ENCODE data around the gene C17orf67. TPM values are rescaled to one million over a fixed set of nuclear protein-coding genes. Genes with fewer than 3 reads are reported as not detected.
A peak's percentile ranks its signal among the peaks of the same experiment; 100 is the strongest.

Gene C17orf67
- total and polyA plus RNA-seq, 10 of the 15 experiments (the other 5 are each of a cell fraction or from before 2014, with no cell fraction given) = 0.24 to 3.3 (median 0.89) TPM

DNA sequence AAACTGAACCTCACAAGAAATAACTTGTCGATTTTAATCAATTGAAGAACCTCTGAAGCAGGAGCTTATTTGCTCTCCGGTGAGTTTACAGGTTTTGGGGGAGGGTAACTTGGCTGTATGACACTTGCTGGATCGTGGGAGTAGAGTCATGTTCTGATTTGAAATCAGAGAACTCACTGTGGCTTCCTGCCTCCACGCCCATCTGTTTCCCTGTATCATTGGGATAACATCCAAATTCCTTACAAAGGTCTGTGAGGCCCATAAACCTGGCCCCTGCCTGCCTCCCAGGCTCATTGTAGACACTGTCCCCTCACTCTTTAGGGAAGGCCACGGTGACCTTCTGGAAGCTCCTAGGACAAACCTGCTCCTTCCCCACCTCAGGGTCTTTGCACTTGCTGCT, 48.3 kb downstream of the C17orf67 start (continued):
- TF ChIP-seq SMAD5 (IDR thresholded peaks at IDR 0.05; ENCODE audit: low read depth) (no peak), MTA3 (IDR thresholded peaks at IDR 0.05; ENCODE audit: borderline replicate concordance, low read length) (no peak)

DNA sequence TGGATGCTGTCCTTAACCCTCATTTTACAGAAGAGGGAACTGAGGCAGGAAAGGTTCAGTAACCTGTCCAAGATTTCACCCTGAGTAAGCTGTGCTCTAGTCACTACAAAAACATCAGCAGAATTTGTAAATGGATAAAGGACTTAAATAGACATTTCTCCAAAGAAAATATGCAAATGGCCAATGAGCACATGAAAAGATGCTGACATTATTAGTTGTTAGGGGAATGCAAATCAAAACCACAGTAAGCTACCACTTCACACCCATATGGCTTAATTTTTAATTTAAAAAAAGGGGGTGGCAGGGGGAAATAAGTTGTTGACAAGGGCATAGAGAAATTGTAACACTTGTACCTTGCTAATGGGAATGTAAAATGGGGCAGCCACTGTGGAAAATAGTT, 51.4 kb downstream of the C17orf67 start:
- no TSS peak for BruUV-seq (replicated peaks)
- H3K27ac ChIP-seq (ENCODE audit: control insufficient read depth, insufficient read depth) = no peak overlapping the region
- RAD21 ChIA-PET (ENCODE audit: unreplicated experiment) = interaction anchor here (1.5 kb wide), 1 partner anchor 66 kb away, joined by 7 read pairs; no protein-coding TSS in a partner anchor
- no peaks in the 10 kb centered on the region for H3K36me3 ChIP-seq (ENCODE audit: control insufficient read depth in 2 of 2, insufficient read depth in 2 of 2, low read length in 1 of 2)
- no peak overlapping the region for H3K4me2 ChIP-seq (ENCODE audit: control insufficient read depth, insufficient read depth)
- TF ChIP-seq RFX5 (IDR thresholded peaks at IDR 0.05; ENCODE audit: low read depth, low read length) (0 out of 2 replicates have a peak, but pooled peaks have one; percentile 61), STAT1 (conservative IDR thresholded peaks at IDR 0.05) (no peak)
- H3K4me1 ChIP-seq (ENCODE audit: control insufficient read depth, insufficient read depth, low read length) = peaks cover 11% of the 10 kb centered on the region
- H3K79me2 ChIP-seq (ENCODE audit: control insufficient read depth, insufficient read depth, low read length) = no peaks in the 10 kb centered on the region
- in situ Hi-C loops (cut with MboI) (no loop called here), intact Hi-C loops (cut with micrococcal nuclease; ENCODE audit: unreplicated experiment) (no loop called here)
- DNase-seq (ENCODE audit: low read depth, low spot score) (no peak), ATAC-seq (no peak), FAIRE-seq (no peak)
- CTCF ChIA-PET = interaction anchor here (0.6 to 4.6 kb wide), 5 partner anchors 10 to 282 kb away, joined by 3 to 38 read pairs (median 4); no protein-coding TSS in a partner anchor
- SMC1A ChIA-PET (ENCODE audit: uncharacterized antibody, unreplicated experiment) = interaction anchor here (0.6 to 1.1 kb wide), 2 partner anchors 44 to 122 kb away, joined by 3 to 4 read pairs; no protein-coding TSS in a partner anchor
- no peaks in the 10 kb centered on the region for H3K9me3 ChIP-seq (replicated peaks; ENCODE audit: control insufficient read depth, insufficient read depth, low read length)
- no peak overlapping the region for H3K9ac ChIP-seq (ENCODE audit: control insufficient read depth, insufficient read depth, low read length)
- POLR2A ChIA-PET = no interaction called here
- H4K20me1 ChIP-seq (ENCODE audit: control insufficient read depth, insufficient read depth) = no peaks in the 10 kb centered on the region
- H3K4me3 ChIP-seq = no peak overlapping the region
- H3K27me3 ChIP-seq (replicated peaks in 1 of 2; ENCODE audit: control insufficient read depth in 2 of 2, insufficient read depth in 2 of 2, low read length in 1 of 2) = peaks cover 2% of the 10 kb centered on the region in 2 experiments; a peak in 1 of 4 replicates
- H2AFZ ChIP-seq (ENCODE audit: control insufficient read depth, low read depth, low read length) = no peak overlapping the region

DNA sequence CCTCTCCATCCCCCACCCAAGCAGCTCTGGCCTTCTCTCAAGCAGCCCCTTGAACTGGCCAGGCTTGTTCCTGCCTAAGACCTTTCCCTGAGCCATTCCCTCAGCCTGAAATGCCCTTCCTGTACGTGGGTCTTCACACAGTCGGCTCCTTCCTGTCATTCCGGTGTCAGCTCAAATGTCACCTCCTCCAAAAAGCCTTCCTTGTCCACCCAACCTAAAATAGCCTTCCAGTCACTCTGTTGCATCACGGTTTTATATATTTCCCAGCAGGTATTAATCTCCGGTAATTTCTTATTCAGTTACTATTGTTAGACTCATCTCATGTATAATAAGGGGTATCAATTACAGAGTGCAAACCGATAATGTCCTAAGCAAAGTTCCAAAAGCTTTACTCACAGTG, 51.8 kb downstream of the C17orf67 start:
- H3K9ac ChIP-seq (ENCODE audit: control insufficient read depth, insufficient read depth, low read length) = no peak overlapping the region
- H4K20me1 ChIP-seq (ENCODE audit: control insufficient read depth, insufficient read depth) = no peaks in the 10 kb centered on the region
- BruUV-seq (replicated peaks) = no TSS peak
- SMC1A ChIA-PET (ENCODE audit: uncharacterized antibody, unreplicated experiment) = interaction anchor here (0.6 to 1.7 kb wide), 5 partner anchors 12 to 122 kb away, joined by 3 to 8 read pairs (median 4); no protein-coding TSS in a partner anchor
- in situ Hi-C loops (cut with MboI) = no loop called here
- CTCF ChIA-PET = interaction anchor here (0.6 to 4.6 kb wide), 7 partner anchors 8 to 282 kb away, joined by 3 to 38 read pairs (median 4); no protein-coding TSS in a partner anchor
- intact Hi-C loops (cut with micrococcal nuclease; ENCODE audit: unreplicated experiment) = loop anchor here (2.0 kb wide), 1 partner anchor 65 kb away; no protein-coding TSS in a partner anchor
- H2AFZ ChIP-seq (ENCODE audit: control insufficient read depth, low read depth, low read length) = no peak overlapping the region
- H3K27ac ChIP-seq (ENCODE audit: control insufficient read depth, insufficient read depth) = no peak overlapping the region
- no peaks in the 10 kb centered on the region for H3K9me3 ChIP-seq (replicated peaks; ENCODE audit: control insufficient read depth, insufficient read depth, low read length)
- no peak overlapping the region for H3K4me2 ChIP-seq (ENCODE audit: control insufficient read depth, insufficient read depth)
- no peak overlapping the region for H3K4me3 ChIP-seq
- peaks cover 2% of the 10 kb centered on the region in 2 experiments; a peak in 1 of 4 replicates for H3K27me3 ChIP-seq (replicated peaks in 1 of 2; ENCODE audit: control insufficient read depth in 2 of 2, insufficient read depth in 2 of 2, low read length in 1 of 2)
- H3K79me2 ChIP-seq (ENCODE audit: control insufficient read depth, insufficient read depth, low read length) = no peaks in the 10 kb centered on the region
- H3K4me1 ChIP-seq (ENCODE audit: control insufficient read depth, insufficient read depth, low read length) = peaks cover 6% of the 10 kb centered on the region
- ATAC-seq (no peak), DNase-seq (ENCODE audit: low read depth, low spot score) (no peak), FAIRE-seq (no peak)
- POLR2A ChIA-PET = no interaction called here
- 25% methylated on average over 6 of the region's 6 CpGs for WGBS (ENCODE audit: insufficient coverage, insufficient replicate concordance, low lambda C conversion rate, missing lambda C conversion rate)
- no peaks in the 10 kb centered on the region for H3K36me3 ChIP-seq (ENCODE audit: control insufficient read depth in 2 of 2, insufficient read depth in 2 of 2, low read length in 1 of 2)
- RAD21 ChIA-PET (ENCODE audit: unreplicated experiment) = interaction anchor here (1.5 kb wide), 1 partner anchor 66 kb away, joined by 7 read pairs; no protein-coding TSS in a partner anchor
- TF ChIP-seq TCF3 (IDR thresholded peaks at IDR 0.05; ENCODE audit: borderline replicate concordance, insufficient read depth, low read depth, low read length) (no peak), NBN (IDR thresholded peaks at IDR 0.05) (no peak), YBX1 (IDR thresholded peaks at IDR 0.05) (no peak), SUZ12 (IDR thresholded peaks at IDR 0.05; ENCODE audit: unreplicated experiment) (no peak), MTA3 (IDR thresholded peaks at IDR 0.05; ENCODE audit: borderline replicate concordance, low read length) (no peak), IRF4 (IDR thresholded peaks at IDR 0.05; ENCODE audit: low read depth, low read length) (no peak)
- TF ChIP-seq, protein P1, sequence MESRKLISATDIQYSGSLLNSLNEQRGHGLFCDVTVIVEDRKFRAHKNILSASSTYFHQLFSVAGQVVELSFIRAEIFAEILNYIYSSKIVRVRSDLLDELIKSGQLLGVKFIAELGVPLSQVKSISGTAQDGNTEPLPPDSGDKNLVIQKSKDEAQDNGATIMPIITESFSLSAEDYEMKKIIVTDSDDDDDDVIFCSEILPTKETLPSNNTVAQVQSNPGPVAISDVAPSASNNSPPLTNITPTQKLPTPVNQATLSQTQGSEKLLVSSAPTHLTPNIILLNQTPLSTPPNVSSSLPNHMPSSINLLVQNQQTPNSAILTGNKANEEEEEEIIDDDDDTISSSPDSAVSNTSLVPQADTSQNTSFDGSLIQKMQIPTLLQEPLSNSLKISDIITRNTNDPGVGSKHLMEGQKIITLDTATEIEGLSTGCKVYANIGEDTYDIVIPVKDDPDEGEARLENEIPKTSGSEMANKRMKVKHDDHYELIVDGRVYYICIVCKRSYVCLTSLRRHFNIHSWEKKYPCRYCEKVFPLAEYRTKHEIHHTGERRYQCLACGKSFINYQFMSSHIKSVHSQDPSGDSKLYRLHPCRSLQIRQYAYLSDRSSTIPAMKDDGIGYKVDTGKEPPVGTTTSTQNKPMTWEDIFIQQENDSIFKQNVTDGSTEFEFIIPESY (IDR thresholded peaks at IDR 0.05) = no peak
- TF ChIP-seq, protein P2, sequence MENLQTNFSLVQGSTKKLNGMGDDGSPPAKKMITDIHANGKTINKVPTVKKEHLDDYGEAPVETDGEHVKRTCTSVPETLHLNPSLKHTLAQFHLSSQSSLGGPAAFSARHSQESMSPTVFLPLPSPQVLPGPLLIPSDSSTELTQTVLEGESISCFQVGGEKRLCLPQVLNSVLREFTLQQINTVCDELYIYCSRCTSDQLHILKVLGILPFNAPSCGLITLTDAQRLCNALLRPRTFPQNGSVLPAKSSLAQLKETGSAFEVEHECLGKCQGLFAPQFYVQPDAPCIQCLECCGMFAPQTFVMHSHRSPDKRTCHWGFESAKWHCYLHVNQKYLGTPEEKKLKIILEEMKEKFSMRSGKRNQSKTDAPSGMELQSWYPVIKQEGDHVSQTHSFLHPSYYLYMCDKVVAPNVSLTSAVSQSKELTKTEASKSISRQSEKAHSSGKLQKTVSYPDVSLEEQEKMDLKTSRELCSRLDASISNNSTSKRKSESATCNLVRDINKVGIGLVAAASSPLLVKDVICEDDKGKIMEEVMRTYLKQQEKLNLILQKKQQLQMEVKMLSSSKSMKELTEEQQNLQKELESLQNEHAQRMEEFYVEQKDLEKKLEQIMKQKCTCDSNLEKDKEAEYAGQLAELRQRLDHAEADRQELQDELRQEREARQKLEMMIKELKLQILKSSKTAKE (IDR thresholded peaks at IDR 0.05; ENCODE audit: low read depth, poor library complexity, severe bottlenecking) = no peak
